ENCODE results near the gene SLC35G6.

SLC35G6 gene

GRCh38 chr17:7508145-7508544, 26.9 kb downstream of the SLC35G6 start:
- no peak for DNase-seq (ENCODE audit: low read depth)

- no peak for DNase-seq (ENCODE audit: low read depth)
Observed at GRCh38 chr17:7508846-7509245, 27.6 kb downstream of the SLC35G6 start.

DNA sequence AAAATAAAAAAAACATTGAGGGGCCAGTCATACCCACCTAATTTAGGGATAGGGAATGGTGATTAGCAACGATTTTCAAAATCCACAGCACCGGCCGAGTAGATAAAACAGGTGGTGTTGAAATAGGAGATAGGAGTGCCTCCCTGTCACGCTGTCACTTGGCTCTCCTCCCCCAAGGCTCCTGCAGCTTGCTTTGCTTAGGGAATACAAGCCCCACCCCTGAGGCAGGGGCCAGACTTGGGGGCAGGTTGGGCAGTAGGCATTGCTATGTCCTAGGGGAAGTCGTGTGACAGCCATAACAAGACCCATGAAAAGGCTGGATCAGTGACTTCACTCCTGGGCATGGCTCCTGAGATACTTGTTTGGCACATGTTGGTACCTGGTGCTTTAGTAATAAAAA, 28.7 kb downstream of the SLC35G6 start:
- DNase-seq (ENCODE audit: low read depth): no peak

GRCh38 chr17:7511108-7511507, 29.9 kb downstream of the SLC35G6 start:
- DNase-seq (ENCODE audit: low read depth): no peak

DNA sequence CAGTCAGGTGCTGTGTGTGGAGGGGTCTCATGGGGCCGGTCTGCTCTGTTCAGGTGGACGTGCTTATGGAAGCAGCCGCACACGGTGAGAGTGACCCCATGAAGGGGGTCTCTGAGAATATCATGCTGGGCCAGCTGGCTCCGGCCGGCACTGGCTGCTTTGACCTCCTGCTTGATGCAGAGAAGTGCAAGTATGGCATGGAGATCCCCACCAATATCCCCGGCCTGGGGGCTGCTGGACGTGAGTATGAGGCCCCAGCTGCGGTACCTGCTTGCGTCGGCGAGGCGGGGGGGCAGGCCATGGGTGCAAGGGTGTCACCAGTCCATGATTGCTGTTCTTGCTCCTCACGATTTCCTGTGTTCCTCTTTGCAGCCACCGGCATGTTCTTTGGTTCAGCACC, 30.9 kb downstream of the SLC35G6 start:
- no peak for DNase-seq (ENCODE audit: low read depth)

DNA sequence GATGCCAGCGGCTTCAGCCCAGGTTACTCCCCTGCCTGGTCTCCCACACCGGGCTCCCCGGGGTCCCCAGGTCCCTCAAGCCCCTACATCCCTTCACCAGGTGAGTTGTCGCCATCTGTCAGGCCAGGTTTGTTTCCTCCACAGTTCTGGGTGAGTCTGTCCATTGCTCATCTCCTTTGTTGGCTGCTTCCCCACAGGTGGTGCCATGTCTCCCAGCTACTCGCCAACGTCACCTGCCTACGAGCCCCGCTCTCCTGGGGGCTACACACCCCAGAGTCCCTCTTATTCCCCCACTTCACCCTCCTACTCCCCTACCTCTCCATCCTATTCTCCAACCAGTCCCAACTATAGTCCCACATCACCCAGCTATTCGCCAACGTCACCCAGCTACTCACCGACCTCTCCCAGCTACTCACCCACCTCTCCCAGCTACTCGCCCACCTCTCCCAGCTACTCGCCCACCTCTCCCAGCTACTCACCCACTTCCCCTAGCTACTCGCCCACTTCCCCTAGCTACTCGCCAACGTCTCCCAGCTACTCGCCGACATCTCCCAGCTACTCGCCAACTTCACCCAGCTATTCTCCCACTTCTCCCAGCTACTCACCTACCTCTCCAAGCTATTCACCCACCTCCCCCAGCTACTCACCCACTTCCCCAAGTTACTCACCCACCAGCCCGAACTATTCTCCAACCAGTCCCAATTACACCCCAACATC, 31.7 kb downstream of the SLC35G6 start:
- DNase-seq (ENCODE audit: low read depth): no peak

- no peak for DNase-seq (ENCODE audit: low read depth)
Observed at GRCh38 chr17:7513850-7514419, 32.7 kb downstream of the SLC35G6 start.

- no peak for DNase-seq (ENCODE audit: low read depth)
Observed at GRCh38 chr17:7515911-7516610, 34.8 kb downstream of the SLC35G6 start.

- DNase-seq (ENCODE audit: low read depth): peak; percentile 15
Observed at GRCh38 chr17:7523033-7523432, 41.8 kb downstream of the SLC35G6 start.

DNA sequence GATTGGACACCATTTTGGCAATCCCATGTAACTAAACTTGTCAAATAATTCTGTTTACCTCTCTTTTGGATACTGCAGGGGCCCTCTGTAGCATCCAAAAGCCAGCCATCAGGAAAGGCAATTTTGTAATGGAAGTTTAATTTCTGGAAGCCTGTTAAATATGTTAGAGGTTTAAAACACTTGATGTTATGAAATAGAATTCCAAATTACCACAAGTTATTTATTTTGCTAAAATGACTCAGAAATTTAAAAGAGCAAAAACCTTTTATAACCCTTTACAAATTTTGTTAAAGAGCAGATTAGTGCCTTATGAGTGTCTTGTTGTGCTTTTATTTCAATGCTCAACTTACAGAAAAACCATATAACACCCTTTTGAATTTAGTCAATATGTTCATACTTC, 47.6 kb downstream of the SLC35G6 start:
- no peak for DNase-seq (ENCODE audit: low read depth)

DNA sequence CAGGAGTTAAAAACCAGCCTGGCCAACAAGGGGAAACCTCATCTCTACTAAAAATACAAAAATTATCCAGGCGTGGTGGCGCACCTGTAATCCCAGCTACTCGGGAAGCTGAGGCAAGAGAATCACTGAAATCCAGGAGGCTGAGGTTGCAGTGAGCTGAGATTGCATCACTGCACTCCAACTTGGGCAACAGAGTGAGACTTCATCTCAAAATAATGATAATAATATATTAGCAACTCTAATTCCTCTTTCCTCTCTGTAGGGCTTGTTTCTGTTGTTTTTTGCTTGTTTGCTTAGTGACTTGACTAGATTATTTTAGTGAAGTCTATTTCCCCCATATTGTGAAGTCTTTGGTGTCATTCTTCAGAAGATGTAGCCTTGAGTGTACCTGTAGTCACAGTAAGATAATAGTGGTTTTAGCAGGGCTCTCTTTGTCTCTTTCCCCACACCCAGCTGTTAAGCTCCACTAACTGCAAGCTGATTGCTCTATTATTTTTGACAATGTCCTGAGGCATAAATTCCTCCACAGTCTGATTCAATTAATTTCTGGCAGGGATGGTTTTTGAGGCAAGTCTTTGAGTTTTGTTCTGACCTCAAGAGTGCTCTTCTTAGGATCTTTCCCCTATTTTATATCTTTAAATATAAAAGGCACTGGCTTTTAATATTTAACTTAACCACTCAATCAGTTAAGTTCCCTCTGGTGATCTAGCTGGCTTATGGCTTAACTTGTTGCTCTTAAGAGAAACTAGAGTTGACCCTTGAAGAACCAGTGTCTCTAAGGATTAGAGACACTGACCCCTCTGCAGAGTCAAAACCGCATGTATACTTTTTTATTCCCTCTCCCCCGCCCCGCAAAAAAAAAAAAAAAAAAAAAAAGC, 49.0 kb downstream of the SLC35G6 start:
- no peak for DNase-seq (ENCODE audit: low read depth)

Data from iris pigment epithelial cell (primary cell).